Activated T-cell treated with anti-CD3 and anti-CD28 coated beads, Interleukin-2, amount 50 U/mL, for 72 hours (primary cell): ENCODE results near the gene GOSR2. TPM values are rescaled to one million over a fixed set of nuclear protein-coding genes. Genes with fewer than 3 reads are reported as not detected.

ENCODE experiments used
- ATAC-seq, 2 donors: fragments of 150-1000 bp; cut with Tn5 transposase; replicated peaks in 1 of 2; 2 replicates each; pipeline ENCODE4 v1.10.0; 2021; ENCODE audit warnings: moderate library complexity in 2 of 2, mild to moderate bottlenecking in 1 of 2
- DNase-seq, 2 donors: peaks; one replicate each; pipeline ENCODE4 v3.0.0; 2021 to 2022; ENCODE audit warnings: mixed read lengths in 1 of 2
- H3K27ac Mint-ChIP-seq: one replicate; pipeline ENCODE4 v1.8.0; 2022; ENCODE audit warnings: mild to moderate bottlenecking, moderate library complexity, mixed read lengths
- H3K27me3 Mint-ChIP-seq: one replicate; pipeline ENCODE4 v1.8.0; 2022; ENCODE audit warnings: low read depth, mixed read lengths
- H3K36me3 Mint-ChIP-seq, 2 donors: one replicate each; pipeline ENCODE4 v1.8.0; 2022; ENCODE audit warnings: mixed read lengths in 2 of 2, mild to moderate bottlenecking in 1 of 2; ENCODE audit not compliant: insufficient read depth in 2 of 2
- H3K4me1 Mint-ChIP-seq: one replicate; pipeline ENCODE4 v1.8.0; 2022; ENCODE audit warnings: low read depth, mixed read lengths
- H3K4me3 Mint-ChIP-seq, 2 donors: one replicate each; pipeline ENCODE4 v1.8.0; 2022; ENCODE audit warnings: mild to moderate bottlenecking in 2 of 2, mixed read lengths in 2 of 2, moderate library complexity in 2 of 2
- H3K9me3 Mint-ChIP-seq, 2 donors: one replicate each; pipeline ENCODE4 v1.8.0; 2022; ENCODE audit warnings: mixed read lengths in 2 of 2
- total RNA-seq, 2 donors: library from RNA; stranded (reverse); gene quantifications; one replicate each; pipeline ENCODE4 v1.2.3, GENCODE V29; 2022

Gene GOSR2
- total RNA-seq, 2 donors from 2014 or later: 41.3 to 45.9 TPM

DNA sequence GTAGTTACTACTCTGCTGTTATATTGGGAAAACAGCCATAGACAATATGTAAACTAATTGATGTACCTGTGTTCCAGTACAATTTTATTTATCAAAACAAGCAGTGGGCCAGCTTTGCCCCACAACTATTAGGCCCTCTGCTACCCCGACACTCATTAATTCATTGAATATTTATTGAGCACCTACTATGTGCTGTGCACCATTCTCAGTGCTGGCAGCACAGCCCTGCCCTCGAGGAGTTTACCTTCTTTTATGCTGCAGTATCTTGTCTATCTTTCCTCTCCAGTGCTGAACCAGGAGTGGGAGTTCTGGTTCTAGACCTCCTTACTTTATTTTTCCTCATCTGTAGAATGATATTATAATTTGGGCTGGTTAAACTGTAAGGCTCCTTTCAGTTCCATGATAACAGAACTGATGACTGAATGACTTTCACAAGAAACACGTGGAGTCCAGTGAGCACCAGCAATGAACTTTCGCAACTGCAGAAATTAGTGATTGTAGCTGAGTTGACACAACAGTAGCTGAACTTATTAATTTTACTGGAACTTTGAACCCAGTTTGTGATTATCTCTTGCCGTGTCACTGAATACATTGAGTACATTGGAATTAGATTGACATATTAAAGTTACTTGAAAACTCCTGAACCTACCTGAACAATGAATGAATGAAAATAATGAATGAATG is 2.4 kb downstream of the GOSR2 start:
- Mint-ChIP-seq H3K27ac (peak overlapping the region; percentile 61), H3K4me1 (peaks cover 50% of the 10 kb centered on the region), H3K4me3 (peak overlapping the region; percentile 40 to 87), H3K27me3 (no peaks in the 10 kb centered on the region), H3K36me3 (peaks cover 1 to 7% of the 10 kb centered on the region in 2 donors), H3K9me3 (no peaks in the 10 kb centered on the region)
- DNase-seq: no peak
- no peak for ATAC-seq

GRCh38 chr17:46928467-46929261 is 5.7 kb downstream of the GOSR2 start:
- no peaks in the 10 kb centered on the region for H3K27me3 Mint-ChIP-seq
- DNase-seq: no peak
- no peaks in the 10 kb centered on the region for H3K9me3 Mint-ChIP-seq
- H3K4me3 Mint-ChIP-seq: no peak overlapping the region
- peaks cover 5 to 21% of the 10 kb centered on the region in 2 donors for H3K36me3 Mint-ChIP-seq
- no peak for ATAC-seq
- peaks cover 48% of the 10 kb centered on the region for H3K4me1 Mint-ChIP-seq
- peak overlapping the region; percentile 5 for H3K27ac Mint-ChIP-seq

- H3K36me3 Mint-ChIP-seq: peaks cover 8 to 24% of the 10 kb centered on the region in 2 donors
- ATAC-seq (no peak), DNase-seq (no peak)
- no peak overlapping the region for H3K4me3 Mint-ChIP-seq
- no peaks in the 10 kb centered on the region for H3K27me3 Mint-ChIP-seq
- H3K27ac Mint-ChIP-seq: no peak overlapping the region
- H3K9me3 Mint-ChIP-seq: no peaks in the 10 kb centered on the region
- peaks cover 40% of the 10 kb centered on the region for H3K4me1 Mint-ChIP-seq
These were observed 6.5 kb downstream of the GOSR2 start for GRCh38 chr17:46929413-46929812.

- H3K4me1 Mint-ChIP-seq: peaks cover 35% of the 10 kb centered on the region
- H3K36me3 Mint-ChIP-seq: peaks cover 8 to 24% of the 10 kb centered on the region in 2 donors
- no peak overlapping the region for H3K4me3 Mint-ChIP-seq
- no peaks in the 10 kb centered on the region for H3K9me3 Mint-ChIP-seq
- no peaks in the 10 kb centered on the region for H3K27me3 Mint-ChIP-seq
- DNase-seq (no peak), ATAC-seq (no peak)
- H3K27ac Mint-ChIP-seq: no peak overlapping the region
These were observed 7.1 kb downstream of the GOSR2 start for GRCh38 chr17:46930051-46930450.

- H3K27ac Mint-ChIP-seq: no peak overlapping the region
- no peak overlapping the region for H3K4me3 Mint-ChIP-seq
These were observed 8.6 kb downstream of the GOSR2 start for GRCh38 chr17:46931596-46931995.

DNA sequence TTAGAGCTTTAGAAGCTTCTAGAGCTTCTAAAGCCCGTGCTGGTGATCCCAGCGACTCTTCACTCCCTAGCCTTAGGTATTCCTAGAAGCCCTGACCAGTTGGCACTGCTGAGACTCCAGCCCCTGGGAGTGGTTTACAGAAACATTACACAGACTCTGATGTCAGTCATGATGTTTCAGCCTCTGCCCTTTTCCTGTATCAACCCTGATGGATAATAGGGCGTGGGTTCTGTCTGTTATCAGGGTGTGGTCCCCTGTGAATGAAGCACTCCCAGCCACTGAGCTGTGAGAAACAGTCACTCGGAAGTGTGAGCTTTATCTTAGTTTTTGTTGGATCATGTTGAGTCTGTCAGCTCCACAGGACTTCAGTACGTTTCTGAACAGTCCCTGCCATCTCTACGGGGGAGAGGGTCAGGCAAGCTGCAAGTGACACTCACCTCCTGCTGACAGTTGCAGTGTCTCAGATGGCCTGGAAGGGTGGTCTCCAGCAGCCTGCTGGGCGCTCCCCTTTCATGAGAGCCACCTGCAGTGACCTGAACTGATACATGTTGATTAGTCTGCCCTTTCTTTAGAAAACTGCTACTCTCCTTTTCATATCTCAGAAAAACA is 12.8 kb downstream of the GOSR2 start:
- Mint-ChIP-seq H3K4me1 (peaks cover 2% of the 10 kb centered on the region), H3K27ac (no peak overlapping the region), H3K27me3 (no peaks in the 10 kb centered on the region), H3K4me3 (no peak overlapping the region), H3K36me3 (peaks cover 9 to 27% of the 10 kb centered on the region in 2 donors), H3K9me3 (no peaks in the 10 kb centered on the region)
- DNase-seq: no peak
- no peak for ATAC-seq

More at GRCh38 chr17:46931596-46931995, 8.6 kb downstream of the GOSR2 start:
- Mint-ChIP-seq H3K9me3 (no peaks in the 10 kb centered on the region), H3K4me1 (peaks cover 20% of the 10 kb centered on the region), H3K36me3 (peaks cover 10 to 24% of the 10 kb centered on the region in 2 donors), H3K27me3 (no peaks in the 10 kb centered on the region)
- ATAC-seq (no peak), DNase-seq (no peak)

- H3K27ac Mint-ChIP-seq: peak overlapping the region; percentile 16
- no peaks in the 10 kb centered on the region for H3K9me3 Mint-ChIP-seq
- H3K36me3 Mint-ChIP-seq: peaks cover 2 to 8% of the 10 kb centered on the region in 2 donors
- no peak overlapping the region for H3K4me3 Mint-ChIP-seq
- DNase-seq (peak; percentile 73 to 79), ATAC-seq (peak; percentile 88 to 90)
- peaks cover 18% of the 10 kb centered on the region for H3K4me1 Mint-ChIP-seq
- H3K27me3 Mint-ChIP-seq: no peaks in the 10 kb centered on the region
These were observed 17.9 kb downstream of the GOSR2 start for GRCh38 chr17:46940692-46941404.

GRCh38 chr17:46942441-46943217 is 19.7 kb downstream of the GOSR2 start:
- Mint-ChIP-seq H3K4me1 (peaks cover 18% of the 10 kb centered on the region), H3K9me3 (no peaks in the 10 kb centered on the region), H3K4me3 (no peak overlapping the region), H3K27ac (no peak overlapping the region), H3K27me3 (no peaks in the 10 kb centered on the region), H3K36me3 (peaks cover 2 to 3% of the 10 kb centered on the region in 2 donors)
- peak in 1 of 2 donors; percentile 47 for ATAC-seq
- DNase-seq: peak; percentile 54 to 62

DNA sequence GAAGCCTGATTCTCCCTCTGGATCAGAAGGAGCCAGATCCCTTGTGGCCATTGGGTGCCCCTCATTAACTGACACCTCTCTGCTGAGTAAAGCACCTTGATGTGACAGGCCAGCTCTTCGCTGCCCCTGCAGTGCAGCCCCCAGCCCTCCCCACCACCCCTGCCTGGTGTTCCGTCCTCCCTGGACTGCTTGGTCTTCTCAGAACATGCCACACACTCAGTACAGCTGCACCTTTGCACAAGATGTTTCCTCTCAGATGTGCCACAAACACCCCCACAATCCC is 20.2 kb downstream of the GOSR2 start:
- H3K27me3 Mint-ChIP-seq: no peaks in the 10 kb centered on the region
- ATAC-seq: no peak
- H3K27ac Mint-ChIP-seq: no peak overlapping the region
- no peak for DNase-seq
- H3K9me3 Mint-ChIP-seq: no peaks in the 10 kb centered on the region
- H3K4me3 Mint-ChIP-seq: no peak overlapping the region
- peaks cover 18% of the 10 kb centered on the region for H3K4me1 Mint-ChIP-seq
- H3K36me3 Mint-ChIP-seq: peaks cover 2 to 3% of the 10 kb centered on the region in 2 donors

DNA sequence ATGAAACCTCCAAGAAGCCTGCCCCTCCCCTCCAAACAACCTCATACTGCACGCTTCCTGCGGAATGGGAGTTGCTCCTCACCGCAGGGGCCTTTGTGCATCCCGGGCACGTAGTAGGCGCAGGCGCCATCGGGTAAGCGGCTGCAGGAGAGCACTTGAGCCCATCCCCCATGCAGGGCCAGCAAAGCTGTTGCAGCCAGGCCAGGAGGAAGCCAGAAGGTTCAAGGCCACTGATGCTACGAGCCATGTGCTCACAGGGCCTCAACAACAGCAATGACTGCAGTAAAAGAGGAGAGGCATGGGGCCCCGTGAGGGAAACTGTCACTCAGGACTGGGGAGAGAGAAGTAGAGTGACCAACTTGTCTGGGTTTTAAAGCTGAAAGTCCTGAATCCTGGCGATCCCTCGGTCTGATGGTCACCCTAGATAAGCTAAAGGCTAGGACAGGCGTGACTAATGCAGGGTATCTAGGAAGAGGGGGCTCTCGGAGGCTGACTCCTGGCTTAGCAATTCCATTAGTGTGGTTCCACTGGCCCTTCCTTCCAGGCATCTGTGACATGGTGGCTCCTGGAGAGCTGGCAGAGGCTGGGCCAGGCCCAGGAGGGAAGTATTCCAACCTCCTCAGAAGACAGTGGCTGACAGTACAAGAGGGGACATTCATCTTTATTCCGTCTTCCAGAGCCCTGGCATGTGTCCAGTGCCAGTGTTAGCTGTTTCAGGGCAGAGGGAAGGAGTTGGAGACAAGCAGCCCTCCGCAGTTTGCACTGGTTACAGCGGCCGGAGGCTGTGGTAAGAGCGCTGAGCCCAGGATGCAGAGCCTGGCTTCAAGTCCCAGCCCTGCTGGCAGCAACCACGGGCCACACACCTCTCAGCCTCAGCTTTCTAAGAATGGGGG is 20.8 kb downstream of the GOSR2 start:
- no peaks in the 10 kb centered on the region for H3K27me3 Mint-ChIP-seq
- no peak for DNase-seq

DNA sequence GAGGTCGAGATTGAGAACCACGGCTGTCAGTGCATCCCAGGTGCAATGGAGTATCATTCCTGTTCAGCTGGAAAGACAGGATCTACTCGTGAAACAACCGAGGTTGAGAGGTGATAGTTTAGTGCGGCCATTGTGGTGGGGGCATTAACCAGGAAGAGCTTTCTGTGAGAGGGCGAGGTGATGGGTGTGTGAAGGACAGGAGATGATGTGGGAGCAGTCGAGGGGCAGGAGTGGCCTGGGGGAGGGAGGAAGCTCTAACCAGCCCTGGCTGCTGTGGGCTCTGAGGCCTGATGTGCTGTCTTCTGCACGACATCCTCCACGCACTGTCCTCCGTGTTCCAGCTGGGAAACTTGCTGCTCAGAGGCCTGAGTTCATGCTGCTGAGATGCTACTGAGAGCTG is 22.0 kb downstream of the GOSR2 start:
- H3K36me3 Mint-ChIP-seq: peaks cover 0 to under 1% of the 10 kb centered on the region in 2 donors
- no peak overlapping the region for H3K27ac Mint-ChIP-seq
- no peak for DNase-seq
- peaks cover 18% of the 10 kb centered on the region for H3K4me1 Mint-ChIP-seq
- no peaks in the 10 kb centered on the region for H3K9me3 Mint-ChIP-seq
- no peak overlapping the region for H3K4me3 Mint-ChIP-seq
- no peaks in the 10 kb centered on the region for H3K27me3 Mint-ChIP-seq
- ATAC-seq: no peak

More for the DNA sequence above, 20.8 kb downstream of the GOSR2 start:
- Mint-ChIP-seq H3K36me3 (peaks cover 2% of the 10 kb centered on the region in 2 donors), H3K4me1 (peaks cover 18% of the 10 kb centered on the region), H3K27ac (no peak overlapping the region), H3K9me3 (no peaks in the 10 kb centered on the region), H3K4me3 (no peak overlapping the region)
- ATAC-seq: no peak

DNA sequence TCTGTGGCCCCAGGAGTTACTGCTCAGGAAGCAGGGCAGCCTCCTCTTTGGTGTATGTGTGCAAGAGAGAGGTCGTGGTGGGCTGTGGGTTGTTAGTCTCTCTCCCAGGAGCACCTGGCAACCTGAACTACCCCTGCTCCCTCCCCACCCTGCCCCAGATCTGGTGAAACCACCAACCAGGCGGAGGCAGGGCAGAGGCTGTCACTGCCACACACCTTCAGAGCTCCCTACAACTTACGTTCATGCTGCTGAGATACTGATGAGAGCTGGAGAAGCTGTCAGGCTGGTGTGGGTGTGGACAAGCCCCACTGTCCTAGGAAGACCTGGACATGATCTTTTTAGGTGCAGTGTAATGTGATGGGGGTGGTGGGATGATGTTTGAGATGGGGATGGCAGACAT is 24.3 kb downstream of the GOSR2 start:
- Mint-ChIP-seq H3K4me3 (no peak overlapping the region), H3K9me3 (no peaks in the 10 kb centered on the region), H3K36me3 (no peaks in the 10 kb centered on the region), H3K27me3 (no peaks in the 10 kb centered on the region), H3K27ac (no peak overlapping the region), H3K4me1 (peaks cover 13% of the 10 kb centered on the region)
- no peak for DNase-seq
- peak in 1 of 2 donors; percentile 17 for ATAC-seq
